ENCODE measurements around the gene RASSF4. TPM values are rescaled to one million over a fixed set of nuclear protein-coding genes. Genes with fewer than 3 reads are reported as not detected.
A peak's percentile ranks its signal among the peaks of the same experiment; 100 is the strongest.

RASSF4 gene
- polyA plus RNA-seq, 3 donors from 2014 or later, result 36.7 to 45.6 (median 38.0) TPM

GRCh38 chr10:44947371-44948152, 12.0 kb upstream of the RASSF4 start:
- Mint-ChIP-seq H3K9me3 (peaks cover 4 to 20% (median 15%) of the 10 kb centered on the region in 6 donors), H3K27ac (peak overlapping the region in 1 of 6 donors; percentile 10), H3K4me3 (no peak overlapping the region), H3K27me3 (ENCODE audit: low read depth in 3 of 3) (peaks cover 0 to 9% (median 5%) of the 10 kb centered on the region in 3 donors), H3K36me3 (peaks cover 10 to 23% (median 18%) of the 10 kb centered on the region in 3 donors), H3K4me1 (peaks cover 10 to 13% of the 10 kb centered on the region in 2 donors)
- no peak for DNase-seq

GRCh38 chr10:44948642-44949041, 11.0 kb upstream of the RASSF4 start:
- peaks cover 10 to 13% of the 10 kb centered on the region in 2 donors for H3K4me1 Mint-ChIP-seq
- H3K27ac Mint-ChIP-seq, result peak overlapping the region in 1 of 6 donors; percentile 53
- peaks cover 4 to 18% (median 15%) of the 10 kb centered on the region in 6 donors for H3K9me3 Mint-ChIP-seq
- H3K36me3 Mint-ChIP-seq, result peaks cover 16 to 28% (median 18%) of the 10 kb centered on the region in 3 donors
- no peak for DNase-seq
- no peak overlapping the region for H3K4me3 Mint-ChIP-seq
- H3K27me3 Mint-ChIP-seq (ENCODE audit: low read depth in 3 of 3), result peaks cover 0 to 5% (median 2%) of the 10 kb centered on the region in 3 donors

- Mint-ChIP-seq H3K4me1 (peaks cover 10 to 13% of the 10 kb centered on the region in 2 donors), H3K4me3 (no peak overlapping the region), H3K27ac (no peak overlapping the region), H3K9me3 (peaks cover 4 to 14% (median 11%) of the 10 kb centered on the region in 6 donors), H3K27me3 (ENCODE audit: low read depth in 3 of 3) (peaks cover 0 to 5% (median 2%) of the 10 kb centered on the region in 3 donors), H3K36me3 (peaks cover 12 to 26% (median 14%) of the 10 kb centered on the region in 3 donors)
- no peak for DNase-seq
These were observed 10.3 kb upstream of the RASSF4 start for GRCh38 chr10:44949127-44949802.

DNA sequence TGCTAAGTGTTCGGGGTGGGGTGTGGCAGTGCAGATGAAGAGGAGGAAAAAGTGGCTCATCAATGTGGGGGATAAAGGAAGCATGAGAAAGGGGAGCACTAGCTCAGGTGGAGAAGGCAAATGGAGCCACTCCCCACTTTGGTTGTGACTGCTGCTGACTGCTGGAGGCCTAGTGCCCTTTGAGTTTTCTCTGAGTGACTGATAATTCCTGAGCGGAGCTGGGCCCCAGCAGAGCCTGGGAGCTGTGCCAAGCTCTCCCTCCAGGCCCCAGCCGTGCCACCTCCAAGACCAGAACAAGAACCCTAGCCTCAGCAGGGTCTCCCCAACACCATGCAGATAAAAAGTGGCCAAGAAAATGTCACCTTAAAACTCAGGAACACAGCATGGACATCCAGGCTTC, 9.7 kb upstream of the RASSF4 start:
- DNase-seq, result no peak
- H3K27me3 Mint-ChIP-seq (ENCODE audit: low read depth in 3 of 3), result peaks cover 2 to 5% (median 3%) of the 10 kb centered on the region in 3 donors

DNA sequence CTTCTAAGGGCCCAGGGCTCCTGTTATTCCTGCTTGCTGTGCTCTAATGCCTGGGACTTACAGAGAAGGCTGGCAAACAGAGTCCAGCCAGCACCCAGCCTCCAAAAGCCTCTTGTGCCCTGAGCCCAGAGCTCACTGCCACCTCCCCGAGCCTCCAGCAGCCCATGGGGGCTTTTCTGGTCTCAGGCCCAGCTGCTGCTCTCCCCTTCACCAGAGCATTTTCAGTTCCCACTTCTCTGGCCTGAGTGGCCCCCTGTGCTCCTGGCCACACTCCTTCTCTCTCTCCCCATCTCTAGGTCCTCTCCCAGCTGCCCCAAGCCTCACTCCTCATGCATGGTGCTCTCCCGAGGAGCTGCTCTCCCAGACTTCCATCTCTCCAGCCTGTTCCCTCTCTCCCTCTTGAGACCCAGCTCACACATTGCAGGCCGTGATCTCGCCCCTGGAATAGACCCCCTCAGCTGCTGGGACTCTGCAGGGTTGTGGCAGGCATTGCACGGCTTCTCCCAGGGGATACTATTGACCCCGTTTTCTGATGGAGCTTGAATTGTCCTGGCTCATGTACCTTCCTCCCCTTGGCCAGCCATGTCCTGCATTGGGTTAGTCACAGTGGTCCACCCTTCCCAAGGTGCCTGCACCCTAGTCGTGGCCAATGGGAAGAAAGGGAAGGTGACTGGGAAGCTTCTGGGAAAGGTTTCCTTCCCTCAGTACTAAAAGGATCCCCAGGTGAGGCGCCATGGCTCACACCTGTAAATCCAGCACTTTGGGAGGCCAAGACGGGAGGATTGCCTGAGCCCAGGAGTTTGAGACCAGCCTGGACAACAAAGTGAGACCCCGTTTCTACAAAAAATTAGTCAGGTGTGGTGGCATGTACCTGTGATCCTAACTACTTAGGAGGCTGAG, 9.0 kb upstream of the RASSF4 start:
- no peak overlapping the region for H3K4me3 Mint-ChIP-seq
- H3K36me3 Mint-ChIP-seq, result peaks cover 7 to 19% (median 9%) of the 10 kb centered on the region in 3 donors
- DNase-seq, result no peak
- no peak overlapping the region for H3K27ac Mint-ChIP-seq
- H3K9me3 Mint-ChIP-seq, result peaks cover 0 to 4% (median 1%) of the 10 kb centered on the region in 6 donors
- H3K4me1 Mint-ChIP-seq, result peaks cover 13 to 15% of the 10 kb centered on the region in 2 donors
- H3K27me3 Mint-ChIP-seq (ENCODE audit: low read depth in 3 of 3), result peaks cover 2 to 3% (median 3%) of the 10 kb centered on the region in 3 donors

More for the DNA sequence above, 9.7 kb upstream of the RASSF4 start:
- peaks cover 13 to 14% of the 10 kb centered on the region in 2 donors for H3K4me1 Mint-ChIP-seq
- H3K36me3 Mint-ChIP-seq, result peaks cover 8 to 23% (median 11%) of the 10 kb centered on the region in 3 donors
- peaks cover 0 to 9% (median 5%) of the 10 kb centered on the region in 6 donors for H3K9me3 Mint-ChIP-seq
- H3K27ac Mint-ChIP-seq, result peak overlapping the region in 1 of 6 donors; percentile 81
- H3K4me3 Mint-ChIP-seq, result no peak overlapping the region

GRCh38 chr10:44951576-44952226, 7.9 kb upstream of the RASSF4 start:
- Mint-ChIP-seq H3K27me3 (ENCODE audit: low read depth in 3 of 3) (peaks cover 0 to 3% (median 1%) of the 10 kb centered on the region in 3 donors), H3K9me3 (no peaks in the 10 kb centered on the region), H3K4me3 (no peak overlapping the region), H3K27ac (no peak overlapping the region), H3K4me1 (peaks cover 7 to 11% of the 10 kb centered on the region in 2 donors), H3K36me3 (peaks cover 12 to 22% (median 19%) of the 10 kb centered on the region in 3 donors)
- no peak for DNase-seq

DNA sequence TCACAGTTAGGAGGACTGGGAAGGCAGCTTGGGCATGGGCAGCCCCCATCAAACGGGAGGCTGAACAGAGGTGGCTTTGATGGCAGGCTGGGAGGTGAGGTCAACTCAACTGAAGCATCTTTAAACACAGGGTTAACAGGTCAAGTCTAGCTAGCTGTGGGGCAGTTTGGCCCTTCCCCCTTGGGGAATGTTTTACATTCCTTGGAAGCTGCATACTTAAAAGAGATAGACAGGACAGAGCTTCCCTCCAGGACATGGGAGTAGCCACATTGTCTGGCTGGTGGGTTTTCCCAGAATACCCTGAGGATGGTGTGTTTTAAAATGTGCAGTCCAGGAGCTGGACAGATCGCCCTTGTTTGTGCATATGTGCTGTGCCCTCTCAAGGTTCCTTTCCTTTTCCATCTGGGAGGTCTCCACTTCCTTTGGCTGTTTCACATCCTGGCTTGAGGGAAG, 6.8 kb upstream of the RASSF4 start:
- Mint-ChIP-seq H3K4me1 (peaks cover 10 to 20% of the 10 kb centered on the region in 2 donors), H3K27ac (peak overlapping the region in 3 of 6 donors; percentile 8 to 65 (median 31)), H3K9me3 (no peaks in the 10 kb centered on the region), H3K4me3 (no peak overlapping the region), H3K36me3 (peaks cover 12 to 26% (median 23%) of the 10 kb centered on the region in 3 donors), H3K27me3 (ENCODE audit: low read depth in 3 of 3) (peaks cover 0 to 3% (median 1%) of the 10 kb centered on the region in 3 donors)
- no peak for DNase-seq

- Mint-ChIP-seq H3K4me3 (no peak overlapping the region), H3K27ac (peak overlapping the region in 1 of 6 donors; percentile 45), H3K4me1 (peaks cover 23 to 32% of the 10 kb centered on the region in 2 donors)
These were observed 5.6 kb upstream of the RASSF4 start for GRCh38 chr10:44954042-44954441.

GRCh38 chr10:44954962-44955361, 4.6 kb upstream of the RASSF4 start:
- no peak for DNase-seq
- peaks cover 24 to 34% of the 10 kb centered on the region in 2 donors for H3K4me1 Mint-ChIP-seq
- H3K27ac Mint-ChIP-seq, result peak overlapping the region in 1 of 6 donors; percentile 91
- H3K9me3 Mint-ChIP-seq, result no peaks in the 10 kb centered on the region
- peaks cover 12 to 23% (median 22%) of the 10 kb centered on the region in 3 donors for H3K36me3 Mint-ChIP-seq
- H3K4me3 Mint-ChIP-seq, result no peak overlapping the region
- H3K27me3 Mint-ChIP-seq (ENCODE audit: low read depth in 3 of 3), result peaks cover 0 to 5% (median 3%) of the 10 kb centered on the region in 3 donors

More at GRCh38 chr10:44954042-44954441, 5.6 kb upstream of the RASSF4 start:
- no peak for DNase-seq
- H3K27me3 Mint-ChIP-seq (ENCODE audit: low read depth in 3 of 3), result peaks cover 0 to 5% (median 3%) of the 10 kb centered on the region in 3 donors
- peaks cover 12 to 26% (median 23%) of the 10 kb centered on the region in 3 donors for H3K36me3 Mint-ChIP-seq
- H3K9me3 Mint-ChIP-seq, result no peaks in the 10 kb centered on the region

DNA sequence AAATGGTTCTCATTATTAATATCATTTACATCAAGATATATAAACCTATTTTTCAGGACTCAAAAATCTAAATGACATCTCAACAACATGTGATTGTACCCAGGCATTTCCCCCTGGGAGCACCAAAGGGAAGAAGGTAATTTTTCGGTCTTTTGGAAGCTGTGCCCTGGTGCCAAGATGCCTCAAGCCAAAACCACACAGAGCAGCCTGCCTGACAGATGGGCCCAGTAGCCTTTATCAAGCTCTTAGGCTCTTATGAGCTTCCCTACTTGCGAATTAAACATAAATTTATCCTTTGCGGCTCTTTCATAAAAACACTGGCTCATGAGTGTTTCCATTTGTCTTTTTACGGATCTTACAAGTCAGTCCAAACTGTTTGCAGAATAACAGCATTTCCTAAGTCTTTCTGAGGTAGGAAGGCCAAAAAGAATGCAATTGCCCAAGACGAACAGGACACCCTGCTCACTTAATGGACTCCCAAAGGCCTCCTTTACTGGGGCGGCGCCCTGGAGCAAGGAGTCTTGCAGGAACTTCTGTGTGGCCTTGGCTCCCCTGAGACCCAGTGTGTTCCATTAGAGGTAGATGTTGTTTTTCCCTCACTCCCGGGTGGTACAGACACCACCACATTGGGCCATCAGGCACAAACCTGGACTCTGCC, 4.1 kb upstream of the RASSF4 start:
- H3K4me1 Mint-ChIP-seq, result peaks cover 30 to 40% of the 10 kb centered on the region in 2 donors
- no peak overlapping the region for H3K4me3 Mint-ChIP-seq
- no peaks in the 10 kb centered on the region for H3K9me3 Mint-ChIP-seq
- no peak overlapping the region for H3K27ac Mint-ChIP-seq
- H3K36me3 Mint-ChIP-seq, result peaks cover 12 to 23% (median 21%) of the 10 kb centered on the region in 3 donors
- peaks cover 0 to 4% (median 3%) of the 10 kb centered on the region in 3 donors for H3K27me3 Mint-ChIP-seq (ENCODE audit: low read depth in 3 of 3)
- no peak for DNase-seq

- H3K9me3 Mint-ChIP-seq, result no peaks in the 10 kb centered on the region
- H3K36me3 Mint-ChIP-seq, result peaks cover 10 to 23% (median 21%) of the 10 kb centered on the region in 3 donors
- peak overlapping the region in 1 of 5 donors; percentile 41 for H3K4me3 Mint-ChIP-seq
- H3K27ac Mint-ChIP-seq, result peak overlapping the region in 2 of 6 donors; percentile 8 to 51
- H3K4me1 Mint-ChIP-seq, result peaks cover 37 to 47% of the 10 kb centered on the region in 2 donors
- peaks cover 0 to 4% (median 3%) of the 10 kb centered on the region in 3 donors for H3K27me3 Mint-ChIP-seq (ENCODE audit: low read depth in 3 of 3)
- no peak for DNase-seq
These were observed 3.4 kb upstream of the RASSF4 start for GRCh38 chr10:44956226-44956625.

Measured in immature natural killer cell (primary cell).